Measurements from ENCODE around the gene LRP4.
A peak's percentile ranks its signal among the peaks of the same experiment; 100 is the strongest.

Gene LRP4

DNA sequence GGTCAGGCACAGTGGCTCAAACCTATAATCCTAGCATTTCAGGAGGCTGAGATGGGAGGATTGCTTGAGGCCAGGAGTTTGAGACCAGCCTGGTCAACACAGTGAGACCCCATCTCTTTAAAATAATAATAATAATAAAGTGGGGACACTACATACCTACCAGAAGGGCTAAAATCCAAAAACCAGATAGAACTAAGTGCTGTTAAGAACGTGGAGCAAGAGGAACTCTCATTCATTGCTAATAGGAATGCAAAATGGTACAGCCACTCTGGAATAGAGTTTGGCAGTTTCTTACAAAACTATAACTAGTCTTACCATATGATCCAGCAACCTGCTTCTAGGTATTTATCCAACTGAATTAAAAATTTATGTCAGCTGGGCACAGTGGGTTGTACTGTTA, 81.9 kb downstream of the LRP4 start:
- Histone ChIP-seq H3K9ac (ENCODE audit: low read depth, low read length, poor library complexity, severe bottlenecking) (no peak overlapping the region), H3K4me1 (ENCODE audit: insufficient read depth, low read length, poor library complexity, severe bottlenecking) (peaks cover 46% of the 10 kb centered on the region), H3K27me3 (ENCODE audit: insufficient read depth, low read length, poor library complexity, severe bottlenecking) (no peaks in the 10 kb centered on the region), H3F3A (ENCODE audit: low read depth) (no peaks in the 10 kb centered on the region), H4K20me1 (ENCODE audit: insufficient read depth, low read length, poor library complexity, severe bottlenecking) (peaks cover 82% of the 10 kb centered on the region), H3K9me3 (ENCODE audit: insufficient read depth, low read depth, low read length) (no peaks in the 10 kb centered on the region), H3K4me2 (ENCODE audit: low read depth, low read length, poor library complexity, severe bottlenecking) (peak overlapping the region; percentile 82), H3K79me2 (ENCODE audit: insufficient read depth, low read length) (peaks cover 99% of the 10 kb centered on the region), H3K9me2 (replicated peaks; ENCODE audit: low read depth, low read length) (no peaks in the 10 kb centered on the region), H3K36me3 (ENCODE audit: insufficient read depth, low read length) (peaks cover 6% of the 10 kb centered on the region; the same call in 1 of the 2 replicates), H2AFZ (ENCODE audit: low read length) (no peak overlapping the region), H3K4me3 (ENCODE audit: low read length, poor library complexity, severe bottlenecking) (no peak overlapping the region)
- TF ChIP-seq CTCF (conservative IDR thresholded peaks at IDR 0.05; ENCODE audit: low read length) (no peak), EZH2phosphoT487 (IDR thresholded peaks at IDR 0.05; ENCODE audit: borderline replicate concordance) (no peak)

DNA sequence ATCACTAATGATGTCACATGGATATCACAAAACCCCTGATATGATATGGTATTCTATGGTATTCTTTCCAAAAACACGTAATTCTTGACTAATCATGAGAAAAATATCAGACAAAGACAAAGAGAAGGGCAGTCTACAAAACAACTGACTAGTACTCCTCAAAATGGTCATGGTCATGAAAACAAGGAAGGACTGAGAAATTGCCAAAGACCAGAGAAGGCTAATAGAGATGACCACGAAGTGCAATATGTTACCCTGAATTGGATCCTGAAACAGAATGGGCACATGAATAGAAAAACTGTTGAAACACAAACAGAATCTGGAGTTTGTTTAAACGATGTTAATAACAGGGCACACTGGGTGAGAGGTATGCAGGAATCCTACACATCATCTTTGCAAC, 82.5 kb downstream of the LRP4 start:
- Histone ChIP-seq H4K20me1 (ENCODE audit: insufficient read depth, low read length, poor library complexity, severe bottlenecking) (peaks cover 82% of the 10 kb centered on the region), H3K4me1 (ENCODE audit: insufficient read depth, low read length, poor library complexity, severe bottlenecking) (peaks cover 41% of the 10 kb centered on the region), H3K4me3 (ENCODE audit: low read length, poor library complexity, severe bottlenecking) (no peak overlapping the region), H3K36me3 (ENCODE audit: insufficient read depth, low read length) (peaks cover 6% of the 10 kb centered on the region; the same call in 1 of the 2 replicates), H3K9ac (ENCODE audit: low read depth, low read length, poor library complexity, severe bottlenecking) (no peak overlapping the region), H3K27me3 (ENCODE audit: insufficient read depth, low read length, poor library complexity, severe bottlenecking) (no peaks in the 10 kb centered on the region), H2AFZ (ENCODE audit: low read length) (no peak overlapping the region), H3K79me2 (ENCODE audit: insufficient read depth, low read length) (peaks cover 99% of the 10 kb centered on the region), H3F3A (ENCODE audit: low read depth) (no peaks in the 10 kb centered on the region), H3K4me2 (ENCODE audit: low read depth, low read length, poor library complexity, severe bottlenecking) (peak overlapping the region; percentile 28), H3K9me3 (ENCODE audit: insufficient read depth, low read depth, low read length) (no peaks in the 10 kb centered on the region), H3K9me2 (replicated peaks; ENCODE audit: low read depth, low read length) (no peaks in the 10 kb centered on the region)
- TF ChIP-seq EZH2phosphoT487 (IDR thresholded peaks at IDR 0.05; ENCODE audit: borderline replicate concordance) (no peak), CTCF (conservative IDR thresholded peaks at IDR 0.05; ENCODE audit: low read length) (no peak)

GRCh38 chr11:46834821-46835220, 83.5 kb downstream of the LRP4 start:
- Histone ChIP-seq H2AFZ (ENCODE audit: low read length) (no peak overlapping the region), H3K4me3 (ENCODE audit: low read length, poor library complexity, severe bottlenecking) (no peak overlapping the region), H3K79me2 (ENCODE audit: insufficient read depth, low read length) (peaks cover 99% of the 10 kb centered on the region), H3K9me2 (replicated peaks; ENCODE audit: low read depth, low read length) (no peaks in the 10 kb centered on the region), H3K9ac (ENCODE audit: low read depth, low read length, poor library complexity, severe bottlenecking) (no peak overlapping the region), H3K27me3 (ENCODE audit: insufficient read depth, low read length, poor library complexity, severe bottlenecking) (no peaks in the 10 kb centered on the region), H3K9me3 (ENCODE audit: insufficient read depth, low read depth, low read length) (no peaks in the 10 kb centered on the region), H3K36me3 (ENCODE audit: insufficient read depth, low read length) (peaks cover 6% of the 10 kb centered on the region; the same call in 1 of the 2 replicates), H3K4me1 (ENCODE audit: insufficient read depth, low read length, poor library complexity, severe bottlenecking) (peaks cover 33% of the 10 kb centered on the region), H3K4me2 (ENCODE audit: low read depth, low read length, poor library complexity, severe bottlenecking) (no peak overlapping the region), H3F3A (ENCODE audit: low read depth) (no peaks in the 10 kb centered on the region), H4K20me1 (ENCODE audit: insufficient read depth, low read length, poor library complexity, severe bottlenecking) (peaks cover 76% of the 10 kb centered on the region)
- TF ChIP-seq EZH2phosphoT487 (IDR thresholded peaks at IDR 0.05; ENCODE audit: borderline replicate concordance), result no peak
- TF ChIP-seq CTCF (conservative IDR thresholded peaks at IDR 0.05; ENCODE audit: low read length), result no peak

Measured in Loucy (cell line).